ENCODE data around the gene CDK14.

Gene CDK14

DNA sequence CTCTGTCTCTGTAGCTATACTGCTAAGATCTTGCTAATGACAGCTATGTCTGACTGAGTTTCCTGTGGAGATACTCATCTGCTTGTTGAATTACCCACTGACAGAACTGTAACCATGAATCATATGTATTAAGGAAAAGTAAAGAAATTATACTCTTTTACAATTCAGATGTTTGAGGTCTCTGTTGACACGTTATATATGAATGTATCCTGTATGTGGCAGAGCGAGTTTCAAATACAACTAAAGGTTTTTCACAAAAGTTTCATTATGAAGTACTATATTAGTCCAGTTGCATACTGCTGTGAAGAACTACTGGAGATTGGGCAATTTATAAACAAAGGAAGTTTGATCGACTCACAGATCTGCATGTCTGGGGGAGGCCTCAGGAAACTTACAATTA, 232.5 kb downstream of the CDK14 start:
- no peak for DNase-seq

DNA sequence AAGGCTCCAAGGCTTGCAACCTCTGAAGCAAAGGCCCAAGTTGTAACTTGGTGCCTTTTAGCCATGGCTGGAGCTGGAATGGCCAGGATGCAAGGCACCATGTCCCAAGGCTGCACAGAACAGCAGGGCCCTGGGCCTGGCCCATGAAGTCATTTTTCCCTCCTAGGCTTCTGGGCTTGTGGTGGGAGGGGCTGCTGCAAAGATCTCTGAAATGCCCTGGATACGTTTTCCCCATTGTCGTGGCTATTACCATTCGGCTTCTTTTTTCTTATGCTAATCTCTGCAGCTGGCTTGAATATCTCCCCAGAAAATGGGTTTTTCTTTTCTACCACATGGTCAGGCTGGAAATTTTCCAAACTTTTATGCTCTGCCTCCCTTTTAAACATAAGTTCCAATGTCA, 234.2 kb downstream of the CDK14 start:
- no peak for DNase-seq
- intact Hi-C loops (cut with DNase I), result no loop called here

More for the DNA sequence above, 232.5 kb downstream of the CDK14 start:
- intact Hi-C loops (cut with DNase I), result no loop called here

DNA sequence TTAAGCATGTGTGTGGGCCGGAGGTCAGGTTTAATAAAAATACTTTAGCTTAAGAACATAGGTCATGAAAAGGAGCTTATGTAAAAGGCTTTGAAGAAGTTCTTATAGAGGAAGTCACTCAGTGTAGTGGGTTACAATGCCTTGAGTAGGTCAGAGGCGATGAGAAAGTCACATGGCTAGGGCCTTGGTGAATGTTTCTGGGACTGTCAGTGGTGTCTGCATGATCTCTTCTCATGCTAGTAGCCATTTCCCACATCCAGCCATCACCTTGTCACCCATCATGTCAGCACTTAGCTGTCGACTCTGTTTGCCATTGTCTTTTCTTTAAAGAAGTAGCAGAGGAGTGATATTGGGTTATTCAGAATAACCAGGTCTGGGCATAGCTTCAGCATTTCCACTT, 236.6 kb downstream of the CDK14 start:
- DNase-seq, result no peak
- intact Hi-C loops (cut with DNase I), result no loop called here

DNA sequence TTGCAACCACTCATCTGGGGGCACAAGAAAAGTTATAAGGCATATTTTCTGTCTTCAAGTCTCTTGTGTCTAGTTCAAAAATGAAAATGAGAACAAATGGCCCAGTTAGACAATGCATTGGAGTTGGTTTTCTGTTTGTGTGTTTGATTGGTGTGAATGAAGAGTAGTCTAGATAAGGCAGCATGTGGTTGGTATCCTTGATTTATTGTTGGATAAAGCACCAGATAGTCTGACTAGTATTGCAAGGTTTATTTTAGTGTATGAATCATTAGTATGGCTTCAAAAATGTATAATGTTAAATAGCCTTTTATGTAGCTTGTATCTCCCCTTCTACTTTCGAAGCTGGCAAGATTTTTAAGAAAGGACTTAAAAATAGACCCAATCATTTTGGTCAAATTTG, 237.3 kb downstream of the CDK14 start:
- intact Hi-C loops (cut with DNase I), result no loop called here
- DNase-seq, result no peak

DNA sequence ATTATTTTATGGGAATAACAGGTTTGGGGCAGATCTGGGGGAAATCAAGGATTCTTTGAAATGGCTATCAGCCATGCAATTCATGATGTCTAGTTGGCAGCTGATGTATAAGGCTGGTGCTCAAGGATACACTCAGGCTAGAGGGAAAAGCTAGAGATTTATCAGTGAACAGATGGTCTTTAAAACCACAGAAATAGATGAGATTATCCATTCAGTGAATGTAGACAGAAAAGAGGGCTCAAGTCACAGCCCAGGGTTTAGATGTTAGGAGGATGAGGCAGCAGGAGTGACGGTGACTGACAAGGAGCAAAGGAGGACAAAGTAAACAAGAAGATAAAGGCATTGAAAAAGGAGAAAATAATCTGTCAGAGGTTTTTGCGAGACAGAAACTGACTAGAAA, 238.7 kb downstream of the CDK14 start:
- intact Hi-C loops (cut with DNase I), result no loop called here
- no peak for DNase-seq

DNA sequence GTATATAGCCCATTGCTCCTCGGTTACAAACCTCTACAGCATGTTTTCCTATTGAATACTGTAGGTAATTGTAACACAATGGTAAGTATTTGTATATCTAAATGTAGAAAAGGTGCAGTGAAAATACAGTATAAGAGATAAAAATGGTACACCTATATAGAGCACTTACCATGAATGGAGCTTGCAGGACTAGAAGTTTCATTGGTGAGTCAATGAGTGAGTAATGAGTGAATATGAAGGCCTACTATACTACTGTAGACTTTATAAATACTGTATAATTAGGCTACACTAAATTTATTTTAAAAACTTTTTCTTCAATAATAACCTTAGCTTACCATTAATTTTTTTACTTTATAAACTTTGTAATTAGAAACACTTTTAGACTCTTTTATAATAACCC, 239.7 kb downstream of the CDK14 start:
- DNase-seq, result no peak
- intact Hi-C loops (cut with DNase I), result no loop called here

DNA sequence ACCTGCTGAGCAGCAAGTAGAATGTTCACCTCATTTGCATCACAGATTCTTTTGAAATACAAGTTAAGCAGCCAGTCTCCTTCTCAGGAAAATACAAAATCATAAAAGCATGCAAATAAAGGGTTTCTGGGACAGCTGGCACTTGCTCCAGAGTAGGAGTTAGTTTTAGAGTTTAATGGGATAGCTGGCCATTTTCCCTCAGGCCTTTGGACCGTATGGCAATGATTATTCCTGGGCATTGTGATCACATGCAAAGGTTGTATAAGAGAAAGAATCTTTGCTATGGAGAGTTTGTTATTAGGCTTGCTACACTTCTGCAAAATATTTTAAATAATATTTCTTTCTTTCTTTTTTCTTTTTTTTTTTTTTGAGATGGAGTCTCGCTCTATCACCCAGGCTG, 240.8 kb downstream of the CDK14 start:
- DNase-seq, result no peak
- intact Hi-C loops (cut with DNase I), result no loop called here

DNA sequence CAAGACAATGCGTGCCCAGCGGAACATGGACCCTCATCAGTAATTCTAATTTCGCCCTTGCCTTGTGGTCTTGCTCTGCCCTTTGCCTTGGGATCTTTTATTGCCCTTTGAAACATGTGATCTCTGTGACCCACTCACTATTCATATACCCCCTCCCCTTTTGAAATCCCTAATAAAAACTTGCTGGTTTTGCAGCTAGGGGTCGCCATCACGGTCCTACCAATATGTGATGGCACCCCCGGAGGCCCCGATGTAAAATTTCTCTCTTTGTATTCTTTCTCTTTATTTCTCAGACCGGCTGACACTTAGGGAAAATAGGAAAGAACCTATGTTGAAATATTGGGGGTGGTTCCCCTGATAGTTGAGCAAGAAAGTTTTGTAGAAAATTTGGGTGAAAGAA, 242.7 kb downstream of the CDK14 start:
- intact Hi-C loops (cut with DNase I), result no loop called here
- DNase-seq, result no peak

DNA sequence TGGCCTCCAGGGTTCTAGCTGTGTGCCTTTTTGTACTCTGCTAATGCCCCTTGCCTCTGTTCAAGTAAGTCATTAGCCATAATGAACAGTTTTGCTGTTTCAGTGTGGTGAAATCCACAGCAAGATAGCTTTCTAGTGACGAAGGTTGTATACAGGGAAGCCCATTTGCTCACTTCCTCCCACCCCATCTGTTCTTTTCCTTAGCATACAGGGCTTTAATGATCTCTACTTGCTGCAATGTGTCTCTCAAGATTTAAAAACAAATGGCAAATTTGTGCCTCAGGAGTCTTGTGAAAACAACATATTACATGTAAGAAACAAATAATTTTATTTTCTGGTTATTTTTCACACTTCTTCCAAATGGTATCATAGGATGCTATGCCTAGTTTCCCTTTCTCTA, 243.2 kb downstream of the CDK14 start:
- intact Hi-C loops (cut with DNase I), result no loop called here
- no peak for DNase-seq

DNA sequence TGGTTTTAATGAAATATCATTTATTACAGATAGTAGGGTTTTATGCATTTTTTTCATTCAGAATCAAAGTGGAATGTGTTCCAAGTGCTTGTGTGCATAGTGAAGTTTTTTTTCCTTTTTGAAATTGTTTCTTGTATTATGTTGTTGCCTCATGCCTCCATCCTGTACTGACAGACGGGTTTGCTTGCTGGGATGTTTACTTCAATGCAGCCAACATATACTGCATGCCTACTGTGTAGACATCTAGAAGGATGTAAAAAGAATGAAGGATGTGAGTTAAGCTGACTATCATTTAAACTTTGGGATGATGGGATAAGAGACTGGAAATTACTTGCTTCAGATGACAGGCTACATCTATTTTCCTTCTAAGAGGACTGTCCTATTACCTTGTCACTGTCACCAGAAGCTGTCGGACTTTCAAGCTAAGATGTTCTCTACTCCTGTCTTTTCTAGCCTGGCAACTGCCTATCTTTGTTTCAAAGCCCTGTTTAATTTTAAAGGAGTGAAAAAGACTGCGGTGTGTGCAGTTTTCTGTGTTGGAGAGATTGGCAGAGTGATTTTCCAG, 243.7 kb downstream of the CDK14 start:
- DNase-seq, result no peak
- intact Hi-C loops (cut with DNase I), result no loop called here

DNA sequence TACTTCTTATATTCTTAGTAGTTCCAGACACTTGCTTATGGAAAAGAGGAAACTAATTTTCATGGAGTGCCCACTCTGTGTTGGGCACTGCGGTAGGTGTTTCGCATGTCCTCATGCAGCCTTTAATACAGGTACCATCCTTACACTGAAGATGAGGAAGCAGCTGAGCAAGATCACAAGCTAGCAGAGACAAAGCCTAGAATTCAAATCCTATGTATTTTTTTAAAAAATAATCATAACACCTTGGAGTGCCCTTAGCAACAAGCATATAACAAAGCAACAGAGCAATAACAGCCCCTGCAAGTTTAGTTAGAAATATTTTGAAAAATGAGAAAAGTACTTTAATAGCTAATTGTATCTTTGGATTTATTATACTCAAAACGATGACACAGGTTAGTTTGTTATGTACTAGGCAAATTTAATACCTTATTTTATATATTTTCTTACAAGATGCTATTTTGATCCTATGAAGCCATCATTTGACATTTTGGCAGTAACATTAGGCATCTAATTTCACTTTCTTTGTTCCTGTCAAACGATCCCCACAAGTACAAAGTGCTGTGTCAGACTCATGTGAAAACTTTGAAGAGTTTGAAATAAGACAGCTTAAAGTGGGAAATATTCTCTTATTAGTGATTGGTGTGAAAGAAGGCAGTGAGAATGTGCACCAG, 245.8 kb downstream of the CDK14 start:
- no peak for DNase-seq

DNA sequence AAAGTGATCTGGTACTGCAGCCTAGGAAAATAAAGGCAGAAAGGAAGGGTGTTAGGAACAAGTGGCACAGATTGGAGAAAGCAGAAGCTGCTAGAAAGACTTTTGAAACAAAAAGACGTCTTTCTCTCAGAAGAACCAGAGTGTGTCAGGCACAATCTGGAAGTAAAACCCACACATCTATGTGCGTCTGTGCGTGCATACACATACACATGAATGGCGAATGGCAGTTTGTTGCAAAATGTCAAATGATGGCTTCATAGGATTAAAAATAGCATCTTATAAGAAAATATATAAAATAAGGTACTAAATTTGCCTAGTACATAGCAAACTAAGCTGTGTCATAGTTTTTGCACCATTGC, 246.3 kb downstream of the CDK14 start:
- intact Hi-C loops (cut with DNase I), result no loop called here

More for the DNA sequence above, 245.8 kb downstream of the CDK14 start:
- intact Hi-C loops (cut with DNase I), result no loop called here

DNA sequence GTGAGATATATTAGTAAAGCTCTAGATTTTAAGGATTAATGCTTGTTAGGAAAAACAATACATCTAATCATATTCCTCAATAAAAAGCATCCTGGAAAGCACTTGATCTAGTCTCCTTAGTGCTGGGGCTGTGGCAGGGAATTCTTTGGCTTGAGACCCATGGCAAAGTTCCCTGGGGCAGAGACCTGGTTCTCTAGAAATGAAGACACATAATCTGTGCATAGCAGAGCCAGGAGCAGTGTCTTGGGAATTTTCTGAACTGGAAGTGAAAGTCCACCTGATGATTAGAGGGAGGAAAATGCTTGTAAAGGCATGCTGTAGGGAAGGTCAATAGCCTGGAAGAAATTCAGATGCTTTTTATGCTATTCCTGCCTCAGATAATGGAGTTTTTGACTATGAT, 247.4 kb downstream of the CDK14 start:
- intact Hi-C loops (cut with DNase I), result no loop called here
- DNase-seq, result no peak

More for the DNA sequence above, 246.3 kb downstream of the CDK14 start:
- DNase-seq, result no peak

DNA sequence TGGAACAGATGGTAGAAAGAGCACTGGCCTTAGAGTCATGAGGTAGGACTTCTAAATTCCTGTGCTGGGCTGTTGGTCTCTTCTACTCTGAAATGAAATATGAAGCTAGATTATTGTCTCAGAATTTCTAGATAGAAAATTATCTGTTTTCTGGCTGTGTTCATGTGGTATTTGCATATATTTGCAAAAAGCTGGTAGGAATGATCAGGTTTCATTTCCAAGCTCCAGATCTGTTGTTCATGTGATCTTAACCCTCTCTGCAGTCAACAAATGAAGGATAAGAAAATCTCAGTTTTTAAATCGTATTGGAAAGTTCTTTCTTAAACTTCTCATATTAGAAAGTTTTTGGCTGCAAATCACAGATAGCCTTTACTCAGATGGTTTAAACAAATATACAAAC, 248.3 kb downstream of the CDK14 start:
- no peak for DNase-seq
- intact Hi-C loops (cut with DNase I), result no loop called here

DNA sequence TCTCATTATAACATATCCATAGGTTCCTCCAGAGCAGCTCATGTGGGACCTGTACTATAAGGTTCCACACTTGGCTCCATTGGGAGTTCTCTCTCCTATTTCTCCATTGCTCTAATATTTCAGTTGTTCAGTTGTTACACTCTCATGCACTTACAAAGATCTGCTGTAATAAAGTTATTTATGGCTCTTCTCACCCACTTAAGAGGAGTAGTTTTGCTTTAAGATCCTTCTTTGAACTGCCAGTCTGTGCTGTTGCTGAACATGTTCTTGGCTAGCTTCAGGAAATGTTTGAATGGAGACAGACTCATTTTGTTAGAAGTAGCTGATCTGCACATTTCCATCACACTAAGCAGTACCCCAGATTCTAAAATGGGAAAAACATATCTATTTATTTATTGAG, 250.1 kb downstream of the CDK14 start:
- DNase-seq, result no peak
- intact Hi-C loops (cut with DNase I), result no loop called here

DNA sequence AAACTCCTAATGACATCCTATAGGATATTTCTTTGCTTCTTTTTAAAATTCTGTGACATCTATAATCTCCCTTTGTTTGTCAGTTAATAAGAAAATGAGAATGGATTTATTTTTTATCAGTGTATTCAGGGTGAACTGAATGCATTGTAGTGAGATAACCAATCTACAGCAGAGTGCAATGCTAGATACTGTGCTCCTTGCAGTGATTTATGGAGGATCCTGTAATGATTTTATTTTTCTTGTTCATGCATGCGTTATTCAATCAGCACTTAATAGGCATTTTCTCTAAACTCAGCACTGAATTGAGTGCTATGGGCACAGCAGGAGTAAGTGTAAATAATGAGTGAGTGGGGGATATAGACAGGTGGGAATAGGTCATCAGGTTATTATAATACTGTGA, 253.9 kb downstream of the CDK14 start:
- intact Hi-C loops (cut with DNase I), result no loop called here
- DNase-seq, result no peak

DNA sequence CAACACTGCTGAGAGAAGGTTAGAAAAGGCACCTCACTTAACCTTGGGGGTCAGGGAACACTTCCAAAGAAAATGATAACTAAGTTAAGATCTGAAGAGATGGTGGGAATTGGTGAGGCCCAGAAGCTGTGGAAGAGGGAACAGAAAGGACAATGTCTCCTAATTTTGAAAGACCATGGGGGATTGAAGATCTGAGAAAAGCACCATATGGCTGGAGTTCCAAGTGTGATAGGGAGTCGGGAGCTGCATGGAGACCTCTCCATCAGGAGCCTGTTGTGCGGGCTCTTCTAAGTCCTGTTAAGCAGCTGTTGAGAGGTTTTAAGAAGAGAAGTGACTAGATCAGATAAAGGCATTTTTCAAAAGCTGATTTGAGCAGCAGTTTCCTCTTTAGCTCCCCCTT, 254.3 kb downstream of the CDK14 start:
- DNase-seq, result no peak
- intact Hi-C loops (cut with DNase I), result no loop called here

DNA sequence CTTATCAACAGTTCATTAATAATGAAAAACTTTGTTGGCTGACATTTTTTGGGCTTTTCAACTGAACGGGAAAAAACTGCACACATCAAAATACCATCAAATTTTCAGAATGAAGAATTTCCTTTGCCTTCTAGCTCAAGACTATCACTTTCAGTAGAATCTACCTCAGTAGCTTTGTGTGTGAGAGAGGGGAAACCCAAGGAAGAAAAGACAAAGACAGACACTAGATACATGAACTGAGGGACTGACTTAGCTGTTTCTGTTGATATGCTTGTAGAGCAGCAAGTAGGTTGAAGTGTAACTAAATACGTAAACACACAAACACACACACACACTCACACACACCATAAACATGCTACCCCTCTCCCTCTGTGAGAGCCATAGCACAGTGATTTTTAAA, 257.1 kb downstream of the CDK14 start:
- no peak for DNase-seq
- intact Hi-C loops (cut with DNase I), result no loop called here

DNA sequence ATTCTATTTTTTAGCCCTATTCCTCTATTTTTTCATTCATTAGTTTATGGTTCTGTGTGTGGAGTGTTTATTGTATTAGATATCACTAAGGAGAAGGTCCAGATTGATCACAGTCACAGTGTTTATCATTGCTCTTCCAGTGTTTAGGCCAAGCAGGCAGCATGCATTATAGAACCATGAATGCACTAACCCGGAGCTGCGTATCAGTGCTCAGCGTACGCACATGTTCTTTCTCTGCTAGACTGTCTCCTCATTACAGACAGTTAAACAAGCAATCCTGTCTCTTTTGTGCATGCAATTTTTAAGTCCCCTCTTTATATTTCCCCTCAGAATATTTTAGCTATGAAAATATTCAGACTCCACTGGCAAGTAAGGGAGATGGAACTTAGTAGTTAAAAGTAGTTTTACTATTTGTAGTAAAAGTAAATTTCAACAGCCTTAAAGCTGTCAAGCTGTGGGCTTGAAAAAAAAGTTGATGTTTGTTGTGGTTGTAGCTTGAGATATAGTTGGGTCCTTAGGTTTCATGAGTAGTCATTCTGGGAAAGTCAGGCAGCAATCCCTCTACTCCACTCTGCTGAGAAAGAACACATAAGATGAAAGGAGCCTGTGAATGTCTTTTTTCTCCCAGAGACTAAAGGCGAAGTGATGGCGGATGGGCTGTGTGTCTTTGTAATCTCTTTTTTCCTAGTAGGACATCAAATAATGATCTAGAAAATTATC, 260.4 kb downstream of the CDK14 start:
- DNase-seq, result no peak
- intact Hi-C loops (cut with DNase I), result no loop called here

DNA sequence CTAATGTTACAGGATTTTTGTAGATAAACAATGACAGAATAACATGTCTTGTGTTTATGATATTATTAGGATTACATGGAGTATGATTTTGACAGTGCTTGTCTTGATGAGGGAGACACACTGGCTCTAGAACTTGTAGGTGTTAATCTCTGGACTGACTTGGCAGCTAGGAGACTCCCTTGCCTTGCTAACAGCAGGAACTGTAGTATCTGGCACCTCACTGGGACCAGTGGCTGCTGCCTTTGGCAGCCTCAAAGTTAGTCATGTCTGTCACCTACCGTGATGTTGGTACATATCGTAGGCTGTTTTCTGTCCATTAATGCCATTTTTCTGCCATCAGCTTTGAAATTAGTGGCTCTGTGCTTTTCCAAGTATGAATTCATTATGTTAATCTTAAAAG, 261.5 kb downstream of the CDK14 start:
- DNase-seq, result no peak
- intact Hi-C loops (cut with DNase I), result no loop called here

DNA sequence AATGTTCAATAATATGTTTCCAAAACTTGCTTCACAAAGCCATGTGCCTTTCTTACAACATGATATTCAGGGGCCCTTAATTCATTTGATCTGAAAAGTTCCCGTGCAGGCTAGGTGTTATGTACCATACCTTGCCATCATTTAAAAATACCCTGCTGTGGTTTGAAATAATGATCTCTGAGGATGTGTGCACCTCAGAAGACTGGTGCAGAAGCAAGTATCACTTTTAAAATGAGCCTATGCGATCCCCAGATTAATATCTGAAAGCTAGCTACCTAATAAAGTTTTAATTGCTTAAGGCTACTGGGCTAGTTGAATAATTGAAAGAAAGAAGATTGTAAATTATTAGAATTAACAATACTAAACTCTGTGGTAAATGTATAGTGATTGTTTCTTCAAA, 262.4 kb downstream of the CDK14 start:
- no peak for DNase-seq
- intact Hi-C loops (cut with DNase I), result no loop called here

DNA sequence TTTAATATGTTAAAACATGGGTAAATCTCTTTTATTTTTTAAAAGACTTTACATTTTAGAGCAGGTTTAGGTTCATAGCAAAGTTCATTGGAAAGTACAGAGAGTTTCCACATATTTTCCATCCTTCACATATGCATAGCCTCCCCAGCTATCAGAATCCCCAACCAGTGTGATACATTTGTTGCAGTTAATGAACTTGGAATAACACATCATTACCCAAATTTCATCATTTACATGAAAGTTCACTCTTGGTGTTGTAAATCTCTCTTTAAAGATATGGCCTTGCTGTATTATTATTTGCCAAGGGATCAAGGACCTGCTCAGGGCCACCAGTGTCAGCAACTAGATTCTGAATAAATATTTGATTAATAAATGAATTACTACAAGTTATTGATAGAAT, 263.4 kb downstream of the CDK14 start:
- no peak for DNase-seq
- intact Hi-C loops (cut with DNase I), result no loop called here
